ENCODE measurements around the gene CCDC171. TPM values are rescaled to one million over a fixed set of nuclear protein-coding genes. Genes with fewer than 3 reads are reported as not detected.

CCDC171 gene
- total and polyA plus RNA-seq, 4 donors, result 0.13 to 1.1 (median 0.43) TPM

- no peaks in the 10 kb centered on the region for H3K27me3 ChIP-seq (ENCODE audit: control insufficient read depth in 4 of 4, insufficient read depth in 4 of 4, low read length in 3 of 4)
- H3K9me3 ChIP-seq (ENCODE audit: control insufficient read depth in 4 of 4, low read length in 3 of 4), result peaks cover 0 to 5% (median 4%) of the 10 kb centered on the region in 4 donors
- 69% methylated on average over 1 of the region's 1 CpG for WGBS
- no peak overlapping the region for H3K4me3 ChIP-seq (ENCODE audit: low read depth in 1 of 3, low read length in 3 of 3)
- TF ChIP-seq FOXA1 (IDR thresholded peaks at IDR 0.05) (no peak), EGR1 (IDR thresholded peaks at IDR 0.05; ENCODE audit: low read depth in 2 of 2) (no peak), SP1 (IDR thresholded peaks at IDR 0.05) (no peak), CTCF (IDR thresholded peaks at IDR 0.05; ENCODE audit: low read depth, low read length, missing input control) (no peak), RAD21 (IDR thresholded peaks at IDR 0.05) (no peak), ZBTB33 (IDR thresholded peaks at IDR 0.05) (no peak), ATF3 (IDR thresholded peaks at IDR 0.05) (no peak), TAF1 (conservative IDR thresholded peaks at IDR 0.05) (no peak), RXRA (IDR thresholded peaks at IDR 0.05) (no peak), MAX (IDR thresholded peaks at IDR 0.05) (no peak), JUND (IDR thresholded peaks at IDR 0.05) (no peak), NR2F2 (IDR thresholded peaks at IDR 0.05) (no peak), HNF4A (conservative IDR thresholded peaks at IDR 0.05) (no peak)
- no peaks in the 10 kb centered on the region for H3K36me3 ChIP-seq (ENCODE audit: control insufficient read depth in 4 of 4, insufficient read depth in 3 of 4, low read depth in 1 of 4, low read length in 3 of 4)
- DNase-seq (ENCODE audit: low spot score), result no peak
- H3K9ac ChIP-seq (ENCODE audit: low read depth in 1 of 2, low read length in 2 of 2), result no peak overlapping the region
- H3K4me1 ChIP-seq (ENCODE audit: control insufficient read depth in 4 of 4, insufficient read depth in 4 of 4, low read length in 3 of 4), result no peaks in the 10 kb centered on the region
- H3K27ac ChIP-seq (ENCODE audit: low read depth in 1 of 2, low read length in 2 of 2), result no peak overlapping the region
Measured at GRCh38 chr9:16013826-16014225, 461.0 kb downstream of the CCDC171 start.

GRCh38 chr9:16022228-16022627, 469.4 kb downstream of the CCDC171 start:
- H3K9me3 ChIP-seq (ENCODE audit: control insufficient read depth in 4 of 4, low read length in 3 of 4), result peaks cover 0 to 5% (median 4%) of the 10 kb centered on the region in 4 donors
- TF ChIP-seq ATF3 (IDR thresholded peaks at IDR 0.05), result no peak
- TF ChIP-seq ZBTB33 (IDR thresholded peaks at IDR 0.05), result no peak
- no peak for TF ChIP-seq REST (IDR thresholded peaks at IDR 0.05)
- no peak overlapping the region for H3K27ac ChIP-seq (ENCODE audit: low read depth in 1 of 2, low read length in 2 of 2)
- no peaks in the 10 kb centered on the region for H3K4me1 ChIP-seq (ENCODE audit: control insufficient read depth in 4 of 4, insufficient read depth in 4 of 4, low read length in 3 of 4)
- H3K36me3 ChIP-seq (ENCODE audit: control insufficient read depth in 4 of 4, insufficient read depth in 3 of 4, low read depth in 1 of 4, low read length in 3 of 4), result no peaks in the 10 kb centered on the region
- H3K4me3 ChIP-seq (ENCODE audit: low read depth in 1 of 3, low read length in 3 of 3), result no peak overlapping the region
- WGBS, result 71% methylated on average over 3 of the region's 3 CpGs
- H3K9ac ChIP-seq (ENCODE audit: low read depth in 1 of 2, low read length in 2 of 2), result no peak overlapping the region
- no peaks in the 10 kb centered on the region for H3K27me3 ChIP-seq (ENCODE audit: control insufficient read depth in 4 of 4, insufficient read depth in 4 of 4, low read length in 3 of 4)
- DNase-seq (ENCODE audit: low spot score), result no peak

Measured in liver (tissue), 9 donors.